Effector memory CD4-positive, alpha-beta T cell (primary cell): ENCODE results near the gene ANO6.
"Not testable (repeated sequence)": the region's sequence is repeated elsewhere in the genome, so short reads cannot be mapped to it uniquely, and the experiment has no call there.

Experiments
- DNase-seq, 3 donors: peaks; one replicate each; pipeline ENCODE4 v3.0.0-alpha.2; 2020
- H3K27ac ChIP-seq: 2 replicates; pipeline ENCODE4 v1.7.0; 2013; ENCODE audit warnings: mild to moderate bottlenecking, low read length, moderate library complexity; ENCODE audit not compliant: insufficient read depth, poor library complexity, severe bottlenecking
- H3K27me3 ChIP-seq: replicated peaks from 2 replicates; pipeline ENCODE4 v1.7.0; 2013; ENCODE audit warnings: mild to moderate bottlenecking, low read length; ENCODE audit not compliant: insufficient read depth, control insufficient read depth, poor library complexity, severe bottlenecking
- H3K36me3 ChIP-seq: 2 replicates; pipeline ENCODE4 v1.7.0; 2013; ENCODE audit warnings: mild to moderate bottlenecking, low read length, moderate library complexity; ENCODE audit not compliant: control insufficient read depth, insufficient read depth
- H3K4me1 ChIP-seq: 2 replicates; pipeline ENCODE4 v1.7.0; 2013; ENCODE audit warnings: low read length, mild to moderate bottlenecking; ENCODE audit not compliant: control insufficient read depth, insufficient read depth, poor library complexity, severe bottlenecking
- H3K4me3 ChIP-seq: 2 replicates; pipeline ENCODE4 v1.7.0; 2013; ENCODE audit warnings: low read length, low read depth, mild to moderate bottlenecking; ENCODE audit not compliant: insufficient read depth, poor library complexity, severe bottlenecking
- H3K9me3 ChIP-seq: 2 replicates; pipeline ENCODE4 v1.7.0; 2013; ENCODE audit warnings: mild to moderate bottlenecking, low read length, moderate library complexity; ENCODE audit not compliant: control insufficient read depth

The ANO6 gene

DNA sequence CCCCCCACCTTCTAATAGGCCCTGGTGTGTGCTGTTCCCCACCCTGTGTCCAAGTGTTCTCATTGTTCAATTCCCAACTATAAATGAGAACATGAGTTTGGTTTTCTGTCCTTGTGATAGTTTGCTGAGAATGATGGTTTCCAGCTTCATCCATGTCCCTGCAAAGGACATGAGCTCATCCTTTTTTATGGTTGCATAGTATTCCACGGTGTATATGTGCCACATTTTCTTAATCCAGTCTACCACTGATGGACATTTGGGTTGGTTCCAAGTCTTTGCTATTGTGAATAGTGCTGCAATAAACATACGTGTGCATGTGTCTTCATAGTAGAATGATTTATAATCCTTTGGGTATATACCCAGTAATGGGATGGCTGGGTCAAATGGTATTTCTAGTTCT lies 20.5 kb downstream of the ANO6 start:
- not testable (repeated sequence) for H3K27ac ChIP-seq, H3K9me3 ChIP-seq, DNase-seq, H3K36me3 ChIP-seq, H3K27me3 ChIP-seq, H3K4me3 ChIP-seq, H3K4me1 ChIP-seq

DNA sequence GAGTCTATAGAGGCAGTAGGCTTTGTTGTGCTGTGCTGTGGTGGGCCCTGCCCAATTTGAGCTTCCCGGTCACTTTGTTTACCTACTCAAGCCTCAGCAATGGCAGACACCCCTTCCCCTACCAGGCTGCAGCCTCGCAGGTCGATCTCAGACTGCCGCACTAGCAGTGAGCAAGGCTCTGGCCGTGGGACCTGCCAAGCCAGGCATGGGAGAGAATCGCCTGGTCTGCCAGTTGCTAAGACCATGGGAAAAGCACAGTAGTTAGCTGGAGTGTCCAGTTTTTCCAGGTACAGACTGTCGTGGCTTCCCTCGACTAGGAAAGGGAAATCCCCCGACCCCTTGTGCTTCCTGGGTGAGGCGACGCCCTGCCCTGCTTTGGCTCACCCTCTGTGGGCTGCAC lies 26.3 kb downstream of the ANO6 start:
- Histone ChIP-seq H3K4me1 (no peaks in the 10 kb centered on the region), H3K36me3 (no peaks in the 10 kb centered on the region), H3K4me3 (no peak overlapping the region), H3K27me3 (no peaks in the 10 kb centered on the region), H3K27ac (no peak overlapping the region), H3K9me3 (no peaks in the 10 kb centered on the region)
- DNase-seq = no peak

DNA sequence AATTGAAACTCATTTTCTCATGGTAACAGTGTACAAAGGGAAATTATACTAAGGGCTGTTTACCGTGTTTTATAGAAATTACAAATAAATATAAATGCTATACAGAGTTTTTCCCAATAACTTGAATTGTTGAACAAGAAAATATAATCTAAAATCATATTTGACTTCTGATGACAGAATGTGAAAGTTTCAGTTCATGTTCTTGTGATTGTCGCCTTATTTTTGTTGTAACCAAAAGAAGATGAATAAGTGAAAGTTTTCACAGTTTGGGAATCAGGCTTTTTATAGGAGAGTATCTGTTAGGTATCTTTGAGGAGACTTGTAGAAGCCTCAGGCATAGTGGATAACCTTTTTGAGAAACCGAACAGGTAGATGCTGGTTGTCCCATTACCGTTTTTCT lies 28.1 kb downstream of the ANO6 start:
- Histone ChIP-seq H3K4me3 (no peak overlapping the region), H3K36me3 (no peaks in the 10 kb centered on the region), H3K4me1 (no peaks in the 10 kb centered on the region), H3K27ac (no peak overlapping the region), H3K27me3 (no peaks in the 10 kb centered on the region), H3K9me3 (no peaks in the 10 kb centered on the region)
- DNase-seq = no peak

DNA sequence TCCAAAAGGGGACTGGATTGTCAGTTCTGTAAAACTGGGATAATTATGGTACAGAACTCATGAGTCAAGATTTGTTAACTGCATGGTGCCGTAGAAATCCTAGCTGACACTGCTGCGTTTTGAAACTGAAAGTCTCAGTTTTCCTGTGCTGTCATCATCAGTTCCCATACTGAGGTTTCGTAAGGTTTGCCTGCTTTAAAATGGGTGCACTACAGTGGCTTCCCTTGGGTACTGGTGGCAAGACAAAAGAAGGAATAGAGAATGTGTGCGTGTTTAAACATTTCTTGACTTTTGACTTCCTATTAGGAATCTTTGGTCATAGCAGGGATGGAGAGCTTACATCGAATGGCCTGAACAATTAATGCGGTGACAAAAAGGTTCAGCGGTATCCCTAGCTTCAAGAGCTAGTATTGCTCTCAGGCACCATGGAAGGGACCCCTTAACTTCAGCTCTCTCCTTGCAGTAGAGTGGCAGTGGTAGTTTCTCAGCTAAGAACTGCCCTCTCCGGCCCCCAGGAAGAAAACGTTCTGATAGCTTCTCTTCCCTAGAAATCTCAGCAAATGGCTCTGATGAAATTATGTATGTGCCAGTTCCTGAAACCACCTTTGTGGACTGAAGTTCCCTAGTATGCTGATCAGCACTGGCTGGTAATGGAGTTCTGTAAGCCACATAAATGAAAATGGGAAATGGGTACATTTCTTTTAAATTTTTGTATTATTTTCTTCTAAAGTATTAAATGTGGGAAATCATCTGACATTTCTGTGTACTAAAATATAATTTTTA lies 28.9 kb downstream of the ANO6 start:
- H3K36me3 ChIP-seq = no peaks in the 10 kb centered on the region
- H3K27ac ChIP-seq = no peak overlapping the region
- no peaks in the 10 kb centered on the region for H3K27me3 ChIP-seq
- no peak for DNase-seq
- no peaks in the 10 kb centered on the region for H3K9me3 ChIP-seq
- no peaks in the 10 kb centered on the region for H3K4me1 ChIP-seq
- no peak overlapping the region for H3K4me3 ChIP-seq

DNA sequence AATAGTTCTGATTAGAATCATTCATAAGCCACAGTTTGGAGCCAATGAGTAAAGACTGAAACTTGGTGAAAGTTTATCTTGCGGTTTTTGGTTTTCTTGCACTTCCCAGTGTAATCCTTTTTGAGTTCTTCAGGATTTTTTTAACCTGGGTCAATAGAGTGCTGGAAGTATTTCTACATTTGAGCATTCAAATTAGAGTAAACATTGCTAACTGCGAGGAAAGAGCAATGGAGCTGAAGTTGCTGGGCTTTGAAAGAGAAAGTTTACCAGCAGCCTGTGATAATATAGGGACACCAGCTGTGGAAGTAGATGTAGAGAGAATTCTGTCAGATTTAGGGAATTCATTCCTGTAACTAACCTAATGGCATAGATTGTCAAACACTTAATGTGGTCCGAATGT lies 30.3 kb downstream of the ANO6 start:
- H3K9me3 ChIP-seq = no peaks in the 10 kb centered on the region
- H3K36me3 ChIP-seq = no peaks in the 10 kb centered on the region
- no peak overlapping the region for H3K4me3 ChIP-seq
- DNase-seq = no peak
- no peaks in the 10 kb centered on the region for H3K4me1 ChIP-seq
- no peak overlapping the region for H3K27ac ChIP-seq
- H3K27me3 ChIP-seq = no peaks in the 10 kb centered on the region

DNA sequence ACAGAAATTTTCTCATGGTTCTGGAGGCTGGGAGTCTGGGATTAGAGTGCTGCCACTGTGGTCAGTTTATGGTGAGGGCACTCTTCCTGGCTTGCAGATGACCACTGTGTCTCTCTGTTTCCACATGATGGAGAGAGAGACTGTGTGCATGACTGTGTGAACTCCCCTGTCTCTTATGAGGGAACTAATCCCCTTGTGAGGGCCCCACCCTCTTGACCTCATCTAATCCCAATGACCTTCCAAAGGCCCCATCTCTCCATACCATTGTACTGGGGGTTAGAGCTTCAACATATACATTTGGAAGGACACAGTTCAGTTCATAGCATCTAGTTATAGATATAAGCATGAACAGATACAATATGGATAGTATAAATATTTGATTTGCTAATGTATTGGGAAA lies 31.7 kb downstream of the ANO6 start:
- Histone ChIP-seq H3K4me3 (no peak overlapping the region), H3K4me1 (no peaks in the 10 kb centered on the region), H3K27ac (no peak overlapping the region), H3K9me3 (no peaks in the 10 kb centered on the region), H3K27me3 (no peaks in the 10 kb centered on the region), H3K36me3 (no peaks in the 10 kb centered on the region)
- no peak for DNase-seq

DNA sequence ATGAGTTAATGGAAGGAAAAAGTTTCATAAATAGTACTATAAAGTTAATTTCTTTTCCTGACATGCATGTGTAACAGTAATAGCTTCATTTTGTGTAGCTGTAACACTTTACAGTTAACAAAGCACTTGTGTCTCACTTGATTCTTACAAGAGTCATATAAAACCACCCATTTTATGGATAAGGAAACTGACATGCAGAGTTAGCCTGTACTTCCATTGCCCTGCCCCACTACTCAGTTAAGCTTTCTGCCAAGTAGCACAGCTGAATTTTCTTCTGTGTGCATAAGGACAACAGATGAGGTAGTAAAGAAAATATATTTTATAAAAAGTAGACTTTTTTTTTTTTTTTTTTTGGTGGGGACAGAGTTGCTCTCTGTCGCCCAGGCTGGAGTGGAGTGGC lies 32.2 kb downstream of the ANO6 start:
- H3K4me3 ChIP-seq = no peak overlapping the region
- no peak overlapping the region for H3K27ac ChIP-seq
- H3K27me3 ChIP-seq = no peaks in the 10 kb centered on the region
- H3K9me3 ChIP-seq = no peaks in the 10 kb centered on the region
- H3K36me3 ChIP-seq = no peaks in the 10 kb centered on the region
- no peak for DNase-seq
- no peaks in the 10 kb centered on the region for H3K4me1 ChIP-seq

DNA sequence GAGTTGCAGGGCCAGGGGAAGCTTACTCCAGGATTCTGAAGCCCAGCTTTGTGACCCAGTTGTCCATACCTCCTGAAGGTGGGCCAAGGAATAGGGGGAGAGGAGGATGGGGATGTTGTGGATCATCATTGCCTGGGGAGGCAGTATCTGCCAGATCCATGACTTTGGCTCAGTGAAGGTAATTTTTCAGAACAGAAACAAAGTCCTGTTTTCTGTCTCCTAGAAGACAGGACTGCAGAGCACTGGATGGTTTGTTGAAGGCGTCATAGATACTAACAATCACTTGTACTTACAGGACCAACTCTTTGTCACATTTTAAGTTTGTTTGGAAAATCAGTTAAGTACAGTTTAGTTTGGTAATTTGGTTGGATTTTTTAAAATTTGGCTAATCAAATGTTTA lies 38.4 kb downstream of the ANO6 start:
- Histone ChIP-seq H3K27ac (no peak overlapping the region), H3K27me3 (no peaks in the 10 kb centered on the region), H3K36me3 (no peaks in the 10 kb centered on the region), H3K4me1 (no peaks in the 10 kb centered on the region), H3K4me3 (no peak overlapping the region), H3K9me3 (no peaks in the 10 kb centered on the region)
- DNase-seq = no peak

DNA sequence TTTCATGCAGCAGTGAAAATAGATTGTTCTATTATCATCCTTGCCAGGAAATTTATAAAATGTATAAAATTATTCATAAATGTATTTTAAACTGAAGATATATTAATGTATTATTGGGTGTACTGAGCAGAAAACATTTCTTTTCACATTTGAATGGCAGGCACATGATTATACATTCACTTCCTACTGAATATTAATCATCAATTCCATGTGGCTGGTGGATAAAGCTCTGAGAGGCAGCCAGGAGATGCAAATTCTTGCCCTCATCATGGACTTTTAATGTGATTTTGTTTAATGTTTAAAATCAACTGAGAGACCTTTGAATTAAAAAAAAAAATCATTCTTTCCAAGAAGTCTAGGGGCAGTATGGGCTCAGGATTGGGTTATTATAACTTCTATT lies 40.8 kb downstream of the ANO6 start:
- no peak for DNase-seq
- no peaks in the 10 kb centered on the region for H3K27me3 ChIP-seq
- no peak overlapping the region for H3K27ac ChIP-seq
- H3K36me3 ChIP-seq = no peaks in the 10 kb centered on the region
- H3K9me3 ChIP-seq = no peaks in the 10 kb centered on the region
- no peaks in the 10 kb centered on the region for H3K4me1 ChIP-seq
- H3K4me3 ChIP-seq = no peak overlapping the region

DNA sequence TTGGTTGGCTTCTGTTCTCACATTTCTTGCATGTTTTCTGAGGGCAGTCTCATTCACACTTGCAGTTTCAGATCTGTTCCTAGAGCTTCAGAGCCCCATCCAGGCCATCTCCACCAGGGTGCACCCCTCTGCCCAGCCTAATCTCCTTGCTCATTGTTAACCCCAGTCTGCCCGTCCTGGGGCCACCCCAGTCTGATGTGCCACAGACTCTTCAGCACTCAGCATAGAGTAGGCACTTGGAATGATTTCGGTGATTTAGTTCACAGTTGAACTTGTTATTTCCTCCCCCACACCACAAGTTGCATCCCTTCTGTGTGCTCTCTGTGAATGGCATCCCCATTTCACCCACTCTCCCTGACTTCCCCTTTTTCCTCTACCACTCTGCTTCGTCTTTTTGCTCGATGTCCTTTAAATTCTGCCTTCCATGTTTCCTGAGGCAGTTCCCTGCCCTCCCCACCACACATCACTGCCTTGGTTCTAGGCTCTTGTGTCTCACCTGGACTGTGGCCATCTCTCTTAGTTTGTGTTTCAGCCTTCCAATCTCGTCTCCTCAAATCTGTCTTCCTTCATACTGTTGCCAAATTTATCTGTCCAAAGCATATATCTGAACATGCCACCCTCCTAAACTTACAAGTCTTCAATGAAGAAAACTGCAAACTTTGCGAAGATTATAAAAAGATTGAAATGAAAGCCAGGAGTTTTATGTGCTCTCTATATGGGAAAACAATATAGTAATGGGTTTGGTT lies 41.5 kb downstream of the ANO6 start:
- DNase-seq = no peak

More for the DNA sequence above, 41.5 kb downstream of the ANO6 start:
- no peaks in the 10 kb centered on the region for H3K4me1 ChIP-seq
- H3K9me3 ChIP-seq = no peaks in the 10 kb centered on the region
- H3K27ac ChIP-seq = no peak overlapping the region
- H3K36me3 ChIP-seq = no peaks in the 10 kb centered on the region
- no peaks in the 10 kb centered on the region for H3K27me3 ChIP-seq
- H3K4me3 ChIP-seq = no peak overlapping the region
